Measurements from ENCODE around the gene ZNHIT1.

GRCh38 chr7:101216001-101216859 is 1.7 kb upstream of the ZNHIT1 start:
- TF ChIP-seq FOXK2 (IDR thresholded peaks at IDR 0.05) (no peak), FOXM1 (IDR thresholded peaks at IDR 0.05; ENCODE audit: borderline replicate concordance) (no peak), NFRKB (IDR thresholded peaks at IDR 0.05) (no peak), BHLHE40 (IDR thresholded peaks at IDR 0.05; ENCODE audit: borderline replicate concordance) (no peak), SP1 (IDR thresholded peaks at IDR 0.05) (no peak), L3MBTL2 (conservative IDR thresholded peaks at IDR 0.05) (no peak), SUZ12 (IDR thresholded peaks at IDR 0.05) (no peak), HDGF (IDR thresholded peaks at IDR 0.05; ENCODE audit: borderline replicate concordance) (no peak), LEF1 (IDR thresholded peaks at IDR 0.05; ENCODE audit: borderline replicate concordance) (no peak), ELF4 (IDR thresholded peaks at IDR 0.05) (no peak), FOXA1 (IDR thresholded peaks at IDR 0.05) (no peak), CTBP1 (IDR thresholded peaks at IDR 0.05; ENCODE audit: borderline replicate concordance) (no peak)

Measured in HEK293T (cell line).